Stimulated activated CD8-positive, alpha-beta memory T cell treated with anti-CD3 and anti-CD28 coated beads, Interleukin-4, amount 100 ng/mL, for 1 hour (primary cell): Measurements from ENCODE around the gene ARHGEF6.

Experiments
- DNase-seq, 2 donors: peaks; one replicate each; pipeline ENCODE4 v3.0.0-alpha.2; 2020; ENCODE audit warnings: low read depth in 2 of 2, low spot score in 1 of 2

Gene ARHGEF6

GRCh38 chrX:136650811-136651210 lies 129.9 kb downstream of the ARHGEF6 start:
- no peak for DNase-seq

- DNase-seq = no peak
Measured at GRCh38 chrX:136647677-136648360, 132.9 kb downstream of the ARHGEF6 start, which contains the start of gene CD40LG. CD40LG (plus strand) TSS chrX:136648158; CDS start chrX:136648249, 91 bp downstream.

- DNase-seq = no peak
Measured at GRCh38 chrX:136646602-136647239, 134.0 kb downstream of the ARHGEF6 start.

- no peak for DNase-seq
Measured at GRCh38 chrX:136643243-136643642, 137.5 kb downstream of the ARHGEF6 start.

- no peak for DNase-seq
Measured at GRCh38 chrX:136639506-136640176, 141.1 kb downstream of the ARHGEF6 start.

- DNase-seq = no peak
Measured at GRCh38 chrX:136636121-136636520, 144.6 kb downstream of the ARHGEF6 start.

- DNase-seq = no peak
Measured at GRCh38 chrX:136635235-136635634, 145.5 kb downstream of the ARHGEF6 start.

GRCh38 chrX:136630881-136631280 lies 149.9 kb downstream of the ARHGEF6 start:
- DNase-seq = no peak

GRCh38 chrX:136629084-136629750 lies 151.5 kb downstream of the ARHGEF6 start:
- DNase-seq = no peak

- DNase-seq = no peak
Measured at GRCh38 chrX:136627409-136627808, 153.3 kb downstream of the ARHGEF6 start.

GRCh38 chrX:136626891-136627290 lies 153.8 kb downstream of the ARHGEF6 start:
- no peak for DNase-seq

GRCh38 chrX:136626237-136626636 lies 154.5 kb downstream of the ARHGEF6 start:
- DNase-seq = no peak

- DNase-seq = no peak
Measured at GRCh38 chrX:136625246-136625645, 155.5 kb downstream of the ARHGEF6 start.

- no peak for DNase-seq
Measured at GRCh38 chrX:136623396-136623795, 157.3 kb downstream of the ARHGEF6 start.

GRCh38 chrX:136622568-136622967 lies 158.2 kb downstream of the ARHGEF6 start:
- DNase-seq = no peak

- DNase-seq = no peak
Measured at GRCh38 chrX:136620780-136621179, 160.0 kb downstream of the ARHGEF6 start.

- DNase-seq = no peak
Measured at GRCh38 chrX:136619899-136620505, 160.7 kb downstream of the ARHGEF6 start.

GRCh38 chrX:136616987-136617685 lies 163.6 kb downstream of the ARHGEF6 start:
- DNase-seq = no peak
